Mammary epithelial cell (primary cell): ENCODE measurements around the gene ZC3H18.

Source experiments
- EZH2 ChIP-seq: IDR thresholded peaks from 2 replicates; pipeline ENCODE4 v1.6.1; 2012; ENCODE audit warnings: low read length, inconsistent platforms, borderline replicate concordance
- TF ChIP-seq, protein P1 (sequence below), 2 donors: IDR thresholded peaks in 1 of 2; conservative IDR thresholded peaks in 1 of 2; 2 replicates each; pipeline ENCODE4 v1.5.1; 2011 to 2012; ENCODE audit warnings: inconsistent platforms in 2 of 2, low read length in 2 of 2, mild to moderate bottlenecking in 2 of 2, control low read depth in 1 of 2, low read depth in 1 of 2; ENCODE audit not compliant: insufficient read depth in 1 of 2; ENCODE audit errors: extremely low read depth in 1 of 2

DNA sequence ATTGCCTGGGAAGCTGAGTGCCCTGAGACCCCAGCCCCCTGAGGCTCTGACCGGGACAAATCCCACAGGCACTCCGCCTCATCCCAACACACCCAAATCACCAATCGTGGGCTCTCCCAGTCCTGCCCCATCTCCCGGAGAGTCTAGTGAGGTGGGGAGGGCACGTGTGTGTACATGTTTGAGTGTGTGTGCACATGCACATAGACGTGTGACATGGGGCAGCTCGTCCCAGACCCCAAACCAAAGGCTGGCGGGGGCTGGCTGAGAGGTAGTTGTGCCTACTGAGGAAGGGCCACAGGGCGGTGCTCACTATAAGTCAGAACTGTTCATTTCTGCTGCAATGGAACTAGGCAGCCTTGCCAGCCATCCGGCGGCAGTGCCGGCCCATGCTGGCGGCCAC is 107.5 kb downstream of the ZC3H18 start:
- TF ChIP-seq, protein P1, sequence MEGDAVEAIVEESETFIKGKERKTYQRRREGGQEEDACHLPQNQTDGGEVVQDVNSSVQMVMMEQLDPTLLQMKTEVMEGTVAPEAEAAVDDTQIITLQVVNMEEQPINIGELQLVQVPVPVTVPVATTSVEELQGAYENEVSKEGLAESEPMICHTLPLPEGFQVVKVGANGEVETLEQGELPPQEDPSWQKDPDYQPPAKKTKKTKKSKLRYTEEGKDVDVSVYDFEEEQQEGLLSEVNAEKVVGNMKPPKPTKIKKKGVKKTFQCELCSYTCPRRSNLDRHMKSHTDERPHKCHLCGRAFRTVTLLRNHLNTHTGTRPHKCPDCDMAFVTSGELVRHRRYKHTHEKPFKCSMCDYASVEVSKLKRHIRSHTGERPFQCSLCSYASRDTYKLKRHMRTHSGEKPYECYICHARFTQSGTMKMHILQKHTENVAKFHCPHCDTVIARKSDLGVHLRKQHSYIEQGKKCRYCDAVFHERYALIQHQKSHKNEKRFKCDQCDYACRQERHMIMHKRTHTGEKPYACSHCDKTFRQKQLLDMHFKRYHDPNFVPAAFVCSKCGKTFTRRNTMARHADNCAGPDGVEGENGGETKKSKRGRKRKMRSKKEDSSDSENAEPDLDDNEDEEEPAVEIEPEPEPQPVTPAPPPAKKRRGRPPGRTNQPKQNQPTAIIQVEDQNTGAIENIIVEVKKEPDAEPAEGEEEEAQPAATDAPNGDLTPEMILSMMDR (conservative IDR thresholded peaks at IDR 0.05 in 1 of 2, IDR thresholded peaks at IDR 0.05 in 1 of 2; ENCODE audit: extremely low read depth in 1 of 2, insufficient read depth in 1 of 2, low read depth in 1 of 2, low read length in 2 of 2) = no peak
- no peak for TF ChIP-seq EZH2
